GM18499 (cell line): ENCODE results near the gene RAB36.

Experiments
- ATAC-seq: cut with Tn5 transposase; IDR thresholded peaks from one replicate; pipeline ENCODE4 v1.9.1; 2021; ENCODE audit warnings: moderate number of reproducible peaks; ENCODE audit not compliant: insufficient read depth, unreplicated experiment

Gene RAB36

DNA sequence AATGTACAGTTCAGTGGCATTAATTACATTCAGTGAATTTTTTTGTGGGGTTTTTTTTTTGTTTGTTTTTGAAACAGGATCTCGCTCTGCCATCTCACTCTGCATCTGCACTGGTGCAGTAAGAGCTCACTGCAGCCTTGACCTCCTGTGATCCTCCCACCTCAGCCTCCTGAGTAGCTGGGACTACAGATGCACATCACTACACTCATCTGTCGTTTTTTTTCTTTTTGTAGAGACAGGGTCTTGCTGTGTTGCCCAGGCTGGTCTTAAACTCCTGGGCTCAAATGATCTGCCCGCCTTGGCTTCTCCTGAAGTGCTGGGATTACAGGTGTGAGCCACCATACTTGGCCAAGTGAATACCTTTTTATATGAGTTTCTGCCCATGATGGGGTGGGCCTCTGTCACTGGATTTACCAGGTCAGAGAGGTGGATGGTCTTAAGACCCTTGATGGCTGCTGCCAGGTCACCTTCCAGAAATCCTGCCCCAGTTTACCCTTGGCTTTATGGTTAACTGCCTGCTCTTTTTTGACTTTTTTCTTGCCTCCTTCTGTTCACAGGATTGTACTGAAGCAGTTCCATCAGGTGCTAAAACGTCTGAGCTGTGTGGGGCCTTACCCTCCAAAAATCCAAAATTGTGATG, 57.7 kb downstream of the RAB36 start:
- no peak for ATAC-seq

DNA sequence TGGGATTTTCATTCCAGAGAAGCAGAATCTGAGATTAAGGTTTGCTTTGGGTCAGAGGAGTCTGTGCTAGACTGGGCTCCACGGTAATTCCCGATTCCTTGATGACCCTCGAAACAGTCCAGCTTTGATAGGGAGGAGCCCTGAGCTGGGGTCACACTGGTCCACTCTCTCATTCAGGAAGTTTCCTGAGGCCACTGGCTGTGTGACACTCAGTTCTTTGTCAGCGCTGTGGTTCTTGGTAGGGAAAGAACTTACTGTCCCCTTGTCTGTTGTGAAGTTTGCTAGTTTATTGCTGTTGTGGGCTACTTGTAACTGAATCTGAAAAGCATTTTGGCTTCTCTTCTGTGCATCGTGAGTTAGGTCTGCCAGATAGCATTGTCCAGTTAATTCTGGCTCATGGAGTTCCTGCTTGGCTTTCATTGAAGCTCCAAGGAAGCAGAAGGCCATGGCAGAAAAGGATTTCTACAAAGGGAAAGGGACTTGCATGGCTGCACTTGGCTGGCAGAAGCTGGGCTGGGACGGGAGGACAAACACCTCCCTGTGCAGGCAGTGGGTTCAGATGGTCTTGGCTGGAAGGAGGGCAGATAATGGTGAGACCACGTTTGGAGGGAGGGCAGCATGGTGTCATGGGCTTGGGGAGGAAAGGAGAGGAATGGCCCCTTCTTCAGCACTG, 58.3 kb downstream of the RAB36 start:
- no peak for ATAC-seq

DNA sequence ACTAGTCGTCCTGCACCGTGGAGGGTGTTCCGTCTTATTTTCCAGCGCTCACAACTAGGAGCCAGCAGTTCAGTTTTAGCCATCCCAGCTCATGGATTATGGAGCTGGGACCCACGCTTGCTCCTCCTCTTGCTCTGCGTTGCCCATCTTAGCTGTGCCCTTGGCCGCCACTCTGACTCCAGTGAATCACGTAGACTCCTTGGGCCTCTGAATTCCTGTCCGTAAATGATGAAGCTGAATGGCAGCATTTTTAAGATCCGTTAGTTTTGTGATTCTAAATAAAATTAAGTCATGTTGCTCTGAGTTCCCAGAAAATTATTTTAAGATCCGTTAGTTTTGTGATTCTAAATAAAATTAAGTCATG, 58.8 kb downstream of the RAB36 start:
- no peak for ATAC-seq

DNA sequence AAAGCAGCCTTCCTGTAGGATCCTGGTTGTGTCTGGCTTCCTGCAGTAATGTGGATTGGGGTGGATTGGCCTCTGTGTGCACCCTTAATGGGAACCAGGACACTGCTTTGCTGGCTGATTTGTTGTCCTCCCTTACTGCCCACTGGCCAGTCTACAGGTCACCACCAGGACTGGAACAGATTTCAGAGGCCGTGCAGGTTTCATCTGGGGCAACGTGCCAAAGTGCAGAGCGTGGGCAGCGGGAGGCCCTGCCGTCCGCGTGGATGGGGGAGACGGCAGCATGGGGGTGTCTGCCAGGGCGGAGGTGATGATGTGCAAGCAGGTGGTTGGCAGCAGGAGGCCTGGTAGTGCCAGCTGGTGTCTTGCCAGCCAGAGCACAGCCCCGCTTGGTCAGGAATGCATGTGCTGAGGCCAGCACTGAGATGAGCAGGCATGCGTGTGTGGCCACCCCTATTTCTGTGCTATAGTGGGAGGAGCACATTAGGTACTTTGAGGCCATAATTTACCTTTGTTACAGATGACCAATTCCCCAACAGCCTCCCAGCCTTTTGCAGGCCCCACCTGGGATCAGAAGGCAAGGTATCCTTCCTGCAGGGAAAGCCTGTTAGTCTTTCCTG, 59.4 kb downstream of the RAB36 start:
- no peak for ATAC-seq

DNA sequence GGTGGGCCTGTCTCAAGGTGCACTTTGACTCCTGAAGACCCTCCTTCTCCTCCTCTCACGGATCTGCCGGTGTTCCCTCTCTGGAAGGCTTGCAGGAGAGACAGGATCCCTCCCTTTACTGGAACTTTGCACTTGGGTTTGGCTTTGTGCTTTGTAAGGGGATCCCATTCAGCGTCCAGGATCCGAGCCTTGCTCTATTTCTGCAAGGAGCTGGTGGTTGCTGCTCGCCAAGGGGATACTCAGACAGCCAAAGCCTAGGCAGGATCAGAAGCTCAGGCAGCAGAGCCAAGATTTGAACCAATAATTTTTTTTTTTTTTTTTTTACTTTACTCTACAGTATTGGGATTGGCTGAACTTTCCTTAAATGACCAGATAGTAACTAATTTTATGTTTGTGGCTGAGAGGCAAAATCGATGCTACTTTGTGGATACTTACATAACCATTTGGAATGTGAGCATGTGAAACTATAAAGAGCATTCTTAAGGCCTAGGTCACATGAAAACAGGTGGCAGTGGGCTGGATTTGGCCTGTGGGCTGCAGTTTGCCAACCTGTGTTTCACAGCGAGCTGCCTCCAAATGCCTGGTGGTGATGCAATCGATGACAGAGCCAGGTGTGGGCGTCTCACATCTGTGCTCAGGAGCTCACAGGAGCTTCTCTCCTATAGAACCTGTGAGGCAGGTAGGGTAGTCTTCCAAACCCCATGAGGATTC, 60.2 kb downstream of the RAB36 start:
- no peak for ATAC-seq

DNA sequence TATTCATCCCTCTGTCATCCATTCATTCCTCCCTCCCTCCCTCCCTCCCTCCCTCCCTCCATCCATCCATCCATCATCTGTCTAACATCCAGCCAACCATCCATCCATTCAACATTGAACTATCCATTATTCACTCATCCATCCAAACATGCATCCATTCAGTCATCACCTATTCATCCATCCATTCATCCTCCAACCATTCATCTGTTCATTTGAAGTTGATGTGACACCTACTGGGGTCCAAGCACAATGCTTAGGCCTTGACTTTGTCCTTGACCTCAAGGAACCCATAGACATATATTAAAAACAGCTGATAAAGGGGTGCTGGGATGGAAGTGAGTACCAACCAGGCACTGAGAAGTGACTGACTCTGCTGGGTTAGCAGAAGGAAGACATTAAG, 61.6 kb downstream of the RAB36 start:
- ATAC-seq = no peak

DNA sequence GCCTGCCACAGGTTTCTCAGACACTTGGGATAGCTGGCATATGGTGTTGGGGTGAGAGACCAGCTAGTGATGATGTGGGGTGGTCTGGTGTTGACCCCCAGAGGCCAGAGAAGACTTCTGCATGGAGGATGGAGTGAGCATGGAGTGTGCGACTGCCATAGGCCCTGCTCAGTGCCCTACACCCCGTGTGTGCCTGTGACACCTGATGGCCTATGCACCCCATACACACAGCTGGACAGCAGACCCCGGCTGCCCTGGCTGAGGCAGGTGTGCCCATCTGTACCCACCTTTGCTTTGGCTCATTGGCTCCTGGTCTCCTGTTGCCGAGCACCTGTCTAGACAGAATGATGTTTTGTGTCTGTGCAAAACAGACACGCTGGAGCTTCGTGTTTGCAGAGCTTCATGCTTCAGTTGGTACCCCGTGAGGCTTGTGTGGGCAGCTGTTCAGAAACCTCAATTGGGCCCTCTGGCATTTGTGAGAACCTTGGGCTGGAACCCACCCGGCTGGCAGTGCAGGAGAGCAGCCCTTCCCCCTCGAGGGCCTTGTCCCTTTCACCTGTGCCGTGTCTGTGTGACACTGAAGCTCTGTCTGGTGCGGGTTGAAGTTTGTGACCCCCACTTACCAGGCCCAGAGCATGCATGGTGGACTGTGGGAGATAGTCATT, 62.6 kb downstream of the RAB36 start:
- no peak for ATAC-seq

DNA sequence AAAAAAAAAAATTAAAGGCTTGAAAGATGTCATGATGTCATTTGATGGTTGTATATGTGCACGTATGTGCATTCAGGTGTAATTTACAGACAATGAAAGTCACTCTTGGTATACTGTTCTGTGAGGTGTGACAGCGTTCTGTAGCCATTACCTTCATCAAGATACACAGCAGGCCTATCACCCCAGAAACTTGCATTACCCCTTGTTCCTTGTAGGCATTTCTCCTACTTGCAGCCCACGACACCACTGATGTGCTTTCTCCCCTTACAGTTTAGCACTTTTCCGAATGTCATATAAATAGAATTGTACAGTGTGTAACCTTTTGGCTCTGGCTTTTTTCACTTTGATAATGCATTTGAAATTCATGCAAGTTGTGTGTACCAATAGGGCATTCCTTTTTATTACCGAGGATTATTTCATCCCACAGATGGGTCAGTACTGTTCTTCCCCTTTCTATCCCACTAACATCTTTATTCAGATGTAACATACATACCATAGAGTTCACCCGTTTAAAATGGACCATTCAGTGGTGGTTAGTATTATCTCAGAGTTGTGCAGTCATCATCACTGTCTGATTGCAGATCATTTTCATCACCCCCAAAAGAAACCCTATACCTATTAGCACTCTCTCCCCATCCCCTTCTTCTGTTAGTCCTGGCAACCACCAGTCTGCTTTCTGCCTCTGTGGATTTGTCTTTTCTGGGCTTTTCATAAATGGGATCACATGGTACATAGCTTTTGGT, 65.3 kb downstream of the RAB36 start:
- ATAC-seq = no peak

DNA sequence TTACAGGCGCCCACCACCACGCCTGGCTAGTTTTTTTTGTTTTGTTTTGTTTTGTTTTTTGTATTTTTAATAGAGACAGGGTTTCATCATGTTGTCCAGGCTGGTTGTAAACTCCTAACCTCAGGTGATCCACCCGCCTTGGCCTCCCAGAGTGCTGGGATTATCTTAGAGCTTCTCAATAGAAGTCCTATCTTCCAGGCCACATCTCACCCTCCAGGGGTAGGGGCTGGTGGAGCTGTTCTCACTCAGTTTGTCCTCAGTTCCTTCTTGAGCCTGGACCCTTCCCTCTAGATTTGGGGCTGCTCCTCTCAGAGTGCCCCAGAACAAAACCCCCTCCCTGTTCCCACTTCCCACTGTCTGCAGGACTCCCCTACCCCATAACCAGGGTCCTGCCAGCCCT, 66.3 kb downstream of the RAB36 start:
- ATAC-seq = no peak

DNA sequence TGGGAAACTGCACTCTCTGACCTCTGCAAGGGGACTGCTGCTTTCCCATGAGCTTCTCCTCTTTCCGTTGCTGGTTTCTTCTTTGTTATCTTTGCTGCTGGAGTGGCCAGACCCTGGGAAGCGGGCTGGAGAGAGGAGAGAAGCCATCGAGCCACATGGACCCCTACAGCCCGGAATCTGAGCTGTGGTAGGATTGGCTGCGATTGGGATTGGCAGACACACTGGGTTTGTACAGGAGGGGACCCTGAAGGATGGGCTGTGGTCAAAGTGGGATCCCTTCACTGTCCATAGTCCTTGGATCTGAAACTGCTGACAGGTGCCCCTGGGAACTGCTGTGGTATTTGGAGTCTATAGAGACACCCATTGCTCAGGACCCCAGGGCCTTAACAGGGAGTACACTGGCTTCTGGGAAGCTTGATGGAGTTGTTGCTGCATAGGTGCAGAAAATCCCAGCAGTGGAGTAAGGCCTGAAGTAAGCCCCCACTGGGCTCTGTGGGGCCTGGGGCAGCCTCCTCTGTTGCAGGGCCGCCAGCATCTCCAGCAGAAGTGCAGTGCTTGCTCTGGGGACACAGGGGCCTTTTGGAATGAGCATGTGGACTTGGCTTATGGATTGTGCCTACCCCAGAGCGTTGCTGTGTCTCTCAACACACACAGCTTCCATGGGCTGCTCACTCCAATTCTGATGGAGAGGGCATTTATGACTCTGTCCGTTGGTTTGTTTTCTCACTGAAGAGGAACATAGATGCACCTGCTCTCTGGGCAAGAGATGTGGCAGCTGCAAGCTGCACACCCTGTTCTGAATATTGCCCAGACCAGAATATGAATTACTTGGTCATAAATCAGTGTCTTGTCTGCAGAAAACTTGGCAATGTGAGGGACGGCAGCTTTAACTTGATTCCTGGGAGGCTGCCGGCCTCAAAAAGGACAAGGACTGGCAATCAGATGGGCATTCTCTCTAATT, 67.1 kb downstream of the RAB36 start:
- ATAC-seq = no peak

DNA sequence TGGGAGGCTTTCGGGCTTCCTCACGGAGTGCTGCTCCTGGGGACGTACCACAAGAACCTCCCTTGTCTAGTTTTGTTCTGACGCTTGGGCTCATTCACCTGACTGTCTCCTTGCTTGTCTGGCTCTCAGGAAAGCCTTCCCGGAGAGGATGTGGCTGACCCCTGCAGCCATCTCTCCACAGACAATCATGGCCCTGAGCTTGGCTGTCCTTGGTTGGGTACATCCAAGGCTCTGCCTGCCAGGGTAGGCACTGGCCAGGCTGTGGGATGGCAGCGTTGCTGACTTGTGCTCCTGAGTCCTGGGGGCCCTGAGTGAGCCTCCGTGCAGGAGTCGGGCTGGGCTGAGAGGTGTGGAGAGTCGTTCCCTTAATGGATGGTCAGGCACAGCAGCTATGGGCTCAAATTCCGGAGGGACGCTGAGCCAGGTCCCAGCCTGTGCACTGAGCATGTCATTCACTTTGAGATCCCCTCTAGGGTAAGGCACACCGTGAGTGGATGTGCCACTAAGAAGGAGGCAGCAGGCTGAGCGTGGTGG, 67.8 kb downstream of the RAB36 start:
- no peak for ATAC-seq

DNA sequence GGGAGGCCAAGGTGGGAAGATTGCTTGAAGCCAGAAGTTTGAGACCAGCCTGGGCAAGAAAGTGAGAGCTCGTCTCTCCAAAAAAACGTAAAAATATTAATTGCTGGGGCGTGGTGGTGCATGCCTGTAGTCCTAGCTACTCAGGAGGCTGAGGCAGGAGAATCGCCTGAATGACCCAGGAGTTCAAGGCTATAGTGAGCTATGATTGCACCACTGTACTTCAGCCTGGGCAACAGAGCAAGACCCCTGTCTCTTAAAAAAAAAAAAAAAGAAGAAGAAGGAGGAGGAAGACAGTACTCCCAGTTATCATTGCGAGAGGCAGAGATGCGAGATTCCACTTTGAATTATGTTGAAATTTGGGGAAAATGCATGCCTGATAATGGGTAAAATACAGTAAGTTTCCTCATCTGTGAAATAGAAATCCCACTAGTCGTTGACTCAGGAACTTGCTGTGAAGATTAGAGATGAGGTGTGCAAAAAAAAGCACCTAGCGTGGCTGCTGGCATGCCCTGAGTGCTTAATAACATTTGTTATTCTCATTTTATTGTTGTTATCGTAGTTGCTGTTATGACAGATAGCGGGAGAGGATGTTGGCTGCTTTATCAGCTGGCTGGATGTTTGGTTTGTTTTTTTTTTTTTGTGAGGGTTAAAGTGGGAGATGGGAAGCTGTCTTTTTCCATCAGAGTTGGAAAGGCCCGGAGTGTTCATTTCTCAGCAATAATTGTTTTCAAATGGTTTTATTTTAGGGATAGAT, 68.5 kb downstream of the RAB36 start:
- ATAC-seq = no peak
